KOPT-K1 (cell line): Measurements from ENCODE around the gene SLC16A7.

Experiments used
- H3K27ac ChIP-seq: fragments of 200-600 bp; sonication (generic); 2 replicates; pipeline ENCODE4 v1.5.1; 2016; ENCODE audit warnings: antibody characterized with exemption, mild to moderate bottlenecking, low read depth, low read length; ENCODE audit not compliant: poor library complexity, severe bottlenecking
- H3K36me3 ChIP-seq: fragments of 200-600 bp; sonication (generic); 2 replicates; pipeline ENCODE4 v1.5.1; 2017; ENCODE audit warnings: antibody characterized with exemption, mild to moderate bottlenecking, low read length, moderate library complexity; ENCODE audit not compliant: insufficient read depth
- H3K9me3 ChIP-seq: fragments of 200-600 bp; sonication (generic); 2 replicates; pipeline ENCODE4 v1.5.1; 2017; ENCODE audit warnings: antibody characterized with exemption, low read length, mild to moderate bottlenecking; ENCODE audit not compliant: insufficient read depth, poor library complexity, severe bottlenecking

Gene SLC16A7

DNA sequence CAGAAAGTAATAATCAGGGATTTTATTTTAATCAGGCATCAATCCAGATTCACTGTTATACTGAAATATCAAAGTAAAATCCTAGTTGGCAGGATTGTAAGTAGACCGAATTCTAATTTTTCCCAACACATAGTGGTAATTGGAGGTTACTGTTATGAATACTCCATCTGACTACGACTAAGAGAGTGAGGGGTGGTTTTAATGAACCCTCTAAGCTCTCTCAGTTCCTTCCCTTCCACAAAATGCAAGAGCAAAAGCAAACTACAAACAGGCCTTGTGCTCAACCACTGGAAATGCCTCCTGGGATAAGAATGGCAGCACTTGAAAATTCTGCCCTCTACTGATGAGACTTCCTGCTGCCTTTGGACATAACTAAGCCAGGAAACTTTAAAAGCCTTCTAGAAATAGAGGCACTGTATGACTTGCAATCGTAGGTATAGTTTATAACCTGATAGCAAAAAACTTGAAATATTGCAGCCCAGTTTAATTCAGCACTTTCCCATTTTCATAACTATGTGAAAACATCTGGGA is 184.8 kb downstream of the SLC16A7 start:
- no peaks in the 10 kb centered on the region for H3K9me3 ChIP-seq
- H3K36me3 ChIP-seq, result peaks cover 6% of the 10 kb centered on the region; the same call in 1 of the 2 replicates
- H3K27ac ChIP-seq, result no peak overlapping the region

GRCh38 chr12:59787610-59788009 is 191.8 kb downstream of the SLC16A7 start:
- Histone ChIP-seq H3K27ac (no peak overlapping the region), H3K9me3 (peaks cover 22% of the 10 kb centered on the region), H3K36me3 (peaks cover 8% of the 10 kb centered on the region; the same call in 1 of the 2 replicates)

DNA sequence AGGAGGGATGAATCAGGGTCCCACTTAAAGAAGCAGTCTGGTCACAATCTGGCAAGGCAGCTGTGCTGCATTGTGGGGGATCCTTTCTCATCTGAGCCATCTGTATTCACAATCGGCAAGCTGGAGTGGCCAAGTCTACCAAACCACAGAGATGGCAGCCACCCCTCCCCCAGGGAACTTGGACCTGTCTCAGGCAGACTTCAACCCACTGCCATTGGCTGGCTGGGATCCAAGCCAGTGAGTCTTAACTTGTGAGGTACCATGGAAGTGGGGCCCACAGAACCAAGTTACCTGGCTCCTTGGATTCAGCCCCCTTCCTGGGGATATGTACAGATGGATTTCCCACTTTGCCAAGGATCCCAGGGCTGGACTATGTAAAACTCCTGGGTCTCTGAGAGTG is 196.8 kb downstream of the SLC16A7 start:
- peaks cover 17% of the 10 kb centered on the region; the same call in 1 of the 2 replicates for H3K36me3 ChIP-seq
- H3K9me3 ChIP-seq, result peaks cover 55% of the 10 kb centered on the region
- H3K27ac ChIP-seq, result no peak overlapping the region

DNA sequence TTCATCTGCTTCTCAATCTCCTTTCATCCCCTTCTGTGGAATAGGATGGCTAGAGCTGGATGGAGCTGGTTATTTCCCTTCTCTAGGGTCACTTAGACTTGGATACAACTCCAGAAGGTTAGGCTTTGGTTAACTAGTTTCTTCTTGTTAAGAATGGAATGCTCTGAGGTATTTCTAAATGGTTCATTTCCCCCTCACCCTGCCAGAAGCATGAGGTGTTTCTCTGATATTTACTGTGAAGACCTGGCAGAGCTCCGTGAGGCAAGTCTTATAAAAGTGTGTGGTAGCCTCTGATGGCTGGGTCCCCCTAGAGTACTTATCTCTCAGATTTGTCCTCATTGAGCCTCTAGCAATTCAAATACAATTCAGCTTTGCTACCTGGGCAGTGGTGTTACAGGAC is 207.9 kb downstream of the SLC16A7 start:
- Histone ChIP-seq H3K36me3 (no peaks in the 10 kb centered on the region), H3K27ac (no peak overlapping the region), H3K9me3 (peaks cover 11% of the 10 kb centered on the region)

DNA sequence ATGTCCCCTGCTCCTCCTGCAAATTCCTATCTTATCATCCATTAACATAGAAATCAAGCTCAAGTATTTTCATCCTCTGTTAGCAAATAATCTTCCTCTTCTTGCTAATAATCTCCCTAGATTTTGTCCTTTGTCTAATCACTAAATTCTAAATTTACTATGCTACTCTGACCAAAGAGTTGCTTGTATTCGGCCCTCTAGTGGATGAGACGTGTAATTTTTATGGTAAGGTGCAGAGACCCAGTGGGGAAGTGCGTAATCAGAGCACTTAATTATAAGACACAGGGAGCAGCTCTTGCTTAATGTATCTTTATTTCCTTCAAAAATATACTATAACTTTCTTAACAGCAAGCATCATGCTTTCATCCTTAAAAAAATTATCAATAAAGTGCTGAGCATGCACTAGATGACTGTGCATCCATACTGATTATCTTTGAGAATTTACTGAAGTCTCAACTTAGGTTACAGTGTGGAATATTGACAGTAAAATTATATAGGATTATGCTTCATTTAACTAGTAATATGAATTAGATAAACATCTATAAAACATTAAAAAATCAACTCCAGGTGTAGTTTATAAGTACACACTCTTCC is 212.6 kb downstream of the SLC16A7 start:
- Histone ChIP-seq H3K36me3 (no peaks in the 10 kb centered on the region), H3K9me3 (no peaks in the 10 kb centered on the region), H3K27ac (no peak overlapping the region)

- H3K27ac ChIP-seq, result no peak overlapping the region
- no peaks in the 10 kb centered on the region for H3K9me3 ChIP-seq
- H3K36me3 ChIP-seq, result no peaks in the 10 kb centered on the region
Measured at GRCh38 chr12:59811991-59812390, 216.2 kb downstream of the SLC16A7 start.

GRCh38 chr12:59812716-59813115 is 216.9 kb downstream of the SLC16A7 start:
- Histone ChIP-seq H3K9me3 (no peaks in the 10 kb centered on the region), H3K36me3 (no peaks in the 10 kb centered on the region)

GRCh38 chr12:59820594-59821011 is 224.8 kb downstream of the SLC16A7 start:
- Histone ChIP-seq H3K9me3 (no peaks in the 10 kb centered on the region), H3K27ac (no peak overlapping the region), H3K36me3 (no peaks in the 10 kb centered on the region)

More at GRCh38 chr12:59812716-59813115, 216.9 kb downstream of the SLC16A7 start:
- H3K27ac ChIP-seq, result no peak overlapping the region

DNA sequence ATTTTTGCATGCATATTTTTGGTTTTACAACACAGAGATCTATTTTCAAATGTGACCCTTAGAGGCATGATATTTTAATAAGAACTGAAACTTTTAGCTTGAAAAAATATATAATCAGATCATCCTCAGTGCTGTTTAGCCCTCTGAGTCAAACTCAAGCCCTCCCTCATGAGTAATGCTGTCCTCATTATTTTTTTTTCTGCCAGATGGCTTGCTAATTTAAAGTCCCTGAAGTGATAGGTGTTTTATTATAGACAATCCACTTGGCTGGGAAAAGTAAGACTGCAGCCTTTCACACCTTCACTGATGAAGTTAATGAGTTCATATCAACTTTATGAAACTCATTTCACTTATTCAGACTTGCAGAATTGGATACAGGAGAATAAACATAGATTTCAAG is 227.7 kb downstream of the SLC16A7 start:
- Histone ChIP-seq H3K36me3 (no peaks in the 10 kb centered on the region), H3K27ac (no peak overlapping the region), H3K9me3 (no peaks in the 10 kb centered on the region)

DNA sequence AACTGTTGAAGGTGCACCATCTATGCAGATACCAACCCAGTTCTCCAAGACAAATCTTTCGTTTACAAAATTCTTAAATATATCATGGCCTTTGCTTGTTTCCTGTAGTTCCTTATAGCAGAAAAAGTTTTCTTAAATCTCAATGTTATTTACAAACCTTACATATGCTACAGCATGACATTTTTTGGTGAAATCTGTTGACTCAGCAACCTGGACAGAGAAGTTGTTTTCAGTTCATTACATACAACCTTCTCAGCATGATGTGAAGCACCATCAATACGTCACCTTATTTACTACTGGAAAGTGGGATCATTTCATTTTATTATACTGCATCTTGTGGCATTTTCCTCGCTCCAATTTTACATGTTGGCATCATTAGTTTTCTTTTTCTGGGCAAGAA is 231.9 kb downstream of the SLC16A7 start:
- Histone ChIP-seq H3K9me3 (no peaks in the 10 kb centered on the region), H3K36me3 (no peaks in the 10 kb centered on the region), H3K27ac (no peak overlapping the region)

- Histone ChIP-seq H3K9me3 (no peaks in the 10 kb centered on the region), H3K36me3 (no peaks in the 10 kb centered on the region), H3K27ac (no peak overlapping the region)
Measured at GRCh38 chr12:59828521-59828920, 232.7 kb downstream of the SLC16A7 start.

GRCh38 chr12:59833408-59833807 is 237.6 kb downstream of the SLC16A7 start:
- H3K9me3 ChIP-seq, result no peaks in the 10 kb centered on the region
- H3K36me3 ChIP-seq, result no peaks in the 10 kb centered on the region
- no peak overlapping the region for H3K27ac ChIP-seq

DNA sequence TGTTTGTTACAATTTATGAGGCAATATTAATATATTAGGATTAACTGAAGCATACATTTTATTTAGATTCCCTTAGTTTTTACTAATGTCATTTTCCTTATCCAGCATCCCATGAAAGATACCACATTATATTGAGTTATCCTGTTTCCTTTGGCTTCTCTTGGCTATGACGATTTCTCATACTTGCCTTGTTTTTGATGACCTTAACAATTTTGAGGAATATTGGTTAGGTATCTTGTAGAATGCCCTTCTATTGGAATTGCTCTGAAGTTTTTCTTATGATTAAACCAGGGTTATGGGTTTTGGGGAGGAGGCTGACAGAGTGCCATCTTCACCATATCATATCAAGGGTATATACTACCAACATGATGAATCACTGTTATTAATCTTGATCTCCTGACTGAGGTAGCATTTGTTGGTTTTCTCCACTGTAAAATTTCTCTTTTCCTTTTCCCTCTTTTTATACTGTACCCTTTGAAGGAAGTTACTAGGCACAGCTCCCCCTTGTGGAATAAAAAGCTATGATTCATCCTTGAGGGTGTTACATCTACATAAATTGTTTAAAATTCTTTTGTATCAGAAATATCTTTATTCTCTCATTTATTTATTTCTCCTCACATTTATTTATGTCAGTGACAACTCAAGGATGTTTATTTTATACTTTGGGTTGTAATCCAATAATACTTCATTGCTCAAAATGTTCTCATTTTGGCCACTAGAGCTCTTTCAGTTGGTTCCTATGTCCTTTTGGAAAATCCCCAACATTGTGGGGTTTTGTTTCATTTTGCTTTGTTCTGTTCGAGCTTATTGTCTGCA is 239.0 kb downstream of the SLC16A7 start:
- Histone ChIP-seq H3K36me3 (no peaks in the 10 kb centered on the region), H3K9me3 (no peaks in the 10 kb centered on the region), H3K27ac (no peak overlapping the region)
